WTC11 (cell line): ENCODE measurements around the gene UMAD1. TPM values are rescaled to one million over a fixed set of nuclear protein-coding genes. Genes with fewer than 3 reads are reported as not detected.

ENCODE experiments used
- CBFB ChIP-seq: sonication (generic); formaldehyde crosslinking; IDR thresholded peaks from 2 replicates; pipeline ENCODE4 v1.8.1; 2022; ENCODE audit warnings: mild to moderate bottlenecking, low read depth, missing genetic modification reagents
- CREB1 ChIP-seq: sonication (generic); formaldehyde crosslinking; IDR thresholded peaks from 2 replicates; pipeline ENCODE4 v1.8.0; 2023; ENCODE audit warnings: mild to moderate bottlenecking, missing genetic modification reagents
- CREM ChIP-seq: sonication (generic); formaldehyde crosslinking; IDR thresholded peaks from 2 replicates; pipeline ENCODE4 v1.8.1; 2022; ENCODE audit warnings: mild to moderate bottlenecking, missing genetic modification reagents, moderate library complexity
- ELF4 ChIP-seq: sonication (generic); formaldehyde crosslinking; IDR thresholded peaks from 2 replicates; pipeline ENCODE4 v1.8.1; 2022; ENCODE audit warnings: low read depth, mild to moderate bottlenecking, moderate library complexity, missing genetic modification reagents
- EMX1 ChIP-seq: fragments of 250-450 bp; sonication (Bioruptor Pico); IDR thresholded peaks from 2 replicates; pipeline ENCODE4 v1.8.0; 2021; ENCODE audit warnings: mild to moderate bottlenecking
- ETV6 ChIP-seq: sonication (generic); formaldehyde crosslinking; IDR thresholded peaks from 2 replicates; pipeline ENCODE4 v1.8.1; 2022; ENCODE audit warnings: mild to moderate bottlenecking, missing genetic modification reagents
- FOXJ3 ChIP-seq: sonication (generic); formaldehyde crosslinking; IDR thresholded peaks from 2 replicates; pipeline ENCODE4 v1.9.0; 2021; ENCODE audit warnings: missing genetic modification reagents, mild to moderate bottlenecking, borderline replicate concordance
- FOXK1 ChIP-seq: sonication (generic); formaldehyde crosslinking; IDR thresholded peaks from 2 replicates; pipeline ENCODE4 v1.8.0; 2022; ENCODE audit warnings: mild to moderate bottlenecking, moderate library complexity, missing genetic modification reagents
- FOXP1 ChIP-seq: sonication (generic); formaldehyde crosslinking; IDR thresholded peaks from 2 replicates; pipeline ENCODE4 v1.8.0; 2022; ENCODE audit warnings: missing genetic modification reagents, mild to moderate bottlenecking, moderate library complexity, borderline replicate concordance
- GABPB1 ChIP-seq: sonication (generic); formaldehyde crosslinking; IDR thresholded peaks from 2 replicates; pipeline ENCODE4 v1.8.1; 2023; ENCODE audit warnings: mild to moderate bottlenecking, missing genetic modification reagents
- GTF2I ChIP-seq: fragments of 250-450 bp; sonication (Bioruptor Pico); conservative IDR thresholded peaks from 2 replicates; pipeline ENCODE4 v1.4.0; 2021; ENCODE audit warnings: mild to moderate bottlenecking
- JUN ChIP-seq: sonication (generic); formaldehyde crosslinking; IDR thresholded peaks from 2 replicates; pipeline ENCODE4 v1.8.0; 2023; ENCODE audit warnings: mild to moderate bottlenecking, missing genetic modification reagents
- NFE2L1 ChIP-seq: sonication (generic); formaldehyde crosslinking; IDR thresholded peaks from 2 replicates; pipeline ENCODE4 v1.8.1; 2023; ENCODE audit warnings: missing genetic modification reagents
- NFYB ChIP-seq: sonication (generic); formaldehyde crosslinking; conservative IDR thresholded peaks from 2 replicates; pipeline ENCODE4 v1.8.0; 2022; ENCODE audit warnings: low read depth, missing genetic modification reagents
- NR2C2 ChIP-seq: sonication (generic); formaldehyde crosslinking; IDR thresholded peaks from 2 replicates; pipeline ENCODE4 v1.8.0; 2022; ENCODE audit warnings: mild to moderate bottlenecking, missing genetic modification reagents
- PRRX2 ChIP-seq: fragments of 250-450 bp; sonication (Bioruptor Pico); IDR thresholded peaks from 2 replicates; pipeline ENCODE4 v1.8.0; 2021; ENCODE audit warnings: mild to moderate bottlenecking
- SP1 ChIP-seq: sonication (generic); formaldehyde crosslinking; conservative IDR thresholded peaks from 2 replicates; pipeline ENCODE4 v1.8.1; 2022; ENCODE audit warnings: missing genetic modification reagents
- TEAD1 ChIP-seq: sonication (generic); formaldehyde crosslinking; IDR thresholded peaks from 2 replicates; pipeline ENCODE4 v1.8.0; 2022; ENCODE audit warnings: mild to moderate bottlenecking, missing genetic modification reagents
- ZNF121 ChIP-seq: sonication (generic); formaldehyde crosslinking; IDR thresholded peaks from 2 replicates; pipeline ENCODE4 v1.8.0; 2023; ENCODE audit warnings: missing genetic modification reagents
- ZNF138 ChIP-seq: sonication (generic); formaldehyde crosslinking; conservative IDR thresholded peaks from 2 replicates; pipeline ENCODE4 v1.8.1; 2022; ENCODE audit warnings: mild to moderate bottlenecking, moderate library complexity, missing genetic modification reagents
- ZNF232 ChIP-seq: sonication (generic); formaldehyde crosslinking; IDR thresholded peaks from 2 replicates; pipeline ENCODE4 v1.8.0; 2022; ENCODE audit warnings: mild to moderate bottlenecking, missing genetic modification reagents
- ZNF423 ChIP-seq: fragments of 250-450 bp; sonication (Bioruptor Pico); IDR thresholded peaks from 2 replicates; pipeline ENCODE4 v2.1.2; 2022; ENCODE audit warnings: mild to moderate bottlenecking, moderate library complexity
- total RNA-seq: library from RNA; stranded (reverse); gene quantifications from 3 replicates; pipeline ENCODE4 v1.2.3, GENCODE V29; 2021
- TF ChIP-seq, protein P1 (sequence below): sonication (generic); formaldehyde crosslinking; IDR thresholded peaks from 2 replicates; pipeline ENCODE4 v1.8.0; 2022; ENCODE audit warnings: mild to moderate bottlenecking, missing genetic modification reagents
- TF ChIP-seq, protein P2 (sequence below): sonication (generic); formaldehyde crosslinking; IDR thresholded peaks from 2 replicates; pipeline ENCODE4 v1.8.1; 2022; ENCODE audit warnings: mild to moderate bottlenecking, moderate library complexity, missing genetic modification reagents
- TF ChIP-seq, protein P3 (sequence below): sonication (generic); formaldehyde crosslinking; IDR thresholded peaks from 2 replicates; pipeline ENCODE4 v1.8.1; 2022; ENCODE audit warnings: low read depth, mild to moderate bottlenecking, moderate library complexity, missing genetic modification reagents, borderline replicate concordance
- TF ChIP-seq, protein P4 (sequence below): sonication (generic); formaldehyde crosslinking; IDR thresholded peaks from 2 replicates; pipeline ENCODE4 v1.8.0; 2023; ENCODE audit warnings: missing genetic modification reagents
- TF ChIP-seq, protein P5 (sequence below): sonication (generic); formaldehyde crosslinking; IDR thresholded peaks from 2 replicates; pipeline ENCODE4 v1.8.1; 2022; ENCODE audit warnings: mild to moderate bottlenecking, missing genetic modification reagents, moderate library complexity, borderline replicate concordance
- TF ChIP-seq, protein P6 (sequence below): sonication (generic); formaldehyde crosslinking; IDR thresholded peaks from 2 replicates; pipeline ENCODE4 v1.8.1; 2023; ENCODE audit warnings: mild to moderate bottlenecking, moderate library complexity, missing genetic modification reagents
- TF ChIP-seq, protein P7 (sequence below): sonication (generic); formaldehyde crosslinking; IDR thresholded peaks from 2 replicates; pipeline ENCODE4 v1.8.1; 2023; ENCODE audit warnings: mild to moderate bottlenecking, missing genetic modification reagents, moderate library complexity

Gene UMAD1
- total RNA-seq, 1 experiment from 2014 or later: 13.0 TPM

DNA sequence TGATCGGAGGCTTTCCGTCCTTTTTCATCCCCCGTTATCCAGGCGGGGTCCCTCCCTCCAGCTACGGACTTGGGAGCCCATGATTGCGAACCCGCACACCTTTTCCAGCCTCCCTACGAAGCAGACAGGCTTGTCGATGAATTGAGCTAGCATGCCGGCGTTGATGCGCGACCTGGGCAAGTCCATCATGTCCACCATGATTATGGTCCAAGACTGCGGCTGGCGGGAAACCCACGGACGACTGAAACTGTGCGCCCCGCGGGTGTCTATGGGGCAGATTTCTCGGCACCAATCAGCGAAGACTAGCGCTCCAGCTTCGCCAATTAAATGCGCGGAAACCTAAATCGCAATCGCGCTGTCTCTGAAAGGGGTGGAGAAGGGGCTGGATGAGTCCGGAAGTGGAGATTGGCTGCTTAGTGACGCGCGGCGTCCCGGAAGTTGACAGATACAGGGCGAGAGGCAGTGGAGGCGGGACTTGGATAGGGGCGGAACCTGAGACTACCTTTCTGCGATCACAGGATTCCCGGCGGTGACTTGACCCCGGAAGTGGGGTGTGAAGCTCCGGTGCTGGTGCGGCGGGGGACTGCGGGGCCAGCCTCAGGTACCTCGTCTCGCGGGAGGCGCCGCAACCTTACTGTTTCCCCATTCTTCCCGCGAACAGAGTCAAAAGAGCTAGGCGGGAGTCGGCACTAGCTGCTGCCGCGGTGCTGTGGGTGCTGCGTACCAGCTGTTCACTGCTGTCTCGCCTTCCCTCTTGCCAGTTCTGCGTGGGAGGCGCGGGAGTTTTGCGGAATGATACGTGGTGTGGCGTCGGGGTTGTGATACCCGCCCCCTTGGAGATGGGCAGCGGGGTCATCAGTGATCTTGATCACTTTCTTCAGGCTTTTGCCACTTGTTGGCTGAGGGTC lies at the start of gene UMAD1 (continued):
- TF ChIP-seq, protein P1, sequence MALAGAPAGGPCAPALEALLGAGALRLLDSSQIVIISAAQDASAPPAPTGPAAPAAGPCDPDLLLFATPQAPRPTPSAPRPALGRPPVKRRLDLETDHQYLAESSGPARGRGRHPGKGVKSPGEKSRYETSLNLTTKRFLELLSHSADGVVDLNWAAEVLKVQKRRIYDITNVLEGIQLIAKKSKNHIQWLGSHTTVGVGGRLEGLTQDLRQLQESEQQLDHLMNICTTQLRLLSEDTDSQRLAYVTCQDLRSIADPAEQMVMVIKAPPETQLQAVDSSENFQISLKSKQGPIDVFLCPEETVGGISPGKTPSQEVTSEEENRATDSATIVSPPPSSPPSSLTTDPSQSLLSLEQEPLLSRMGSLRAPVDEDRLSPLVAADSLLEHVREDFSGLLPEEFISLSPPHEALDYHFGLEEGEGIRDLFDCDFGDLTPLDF (CRISPR knock-in tag): no peak
- TF ChIP-seq, protein P2, sequence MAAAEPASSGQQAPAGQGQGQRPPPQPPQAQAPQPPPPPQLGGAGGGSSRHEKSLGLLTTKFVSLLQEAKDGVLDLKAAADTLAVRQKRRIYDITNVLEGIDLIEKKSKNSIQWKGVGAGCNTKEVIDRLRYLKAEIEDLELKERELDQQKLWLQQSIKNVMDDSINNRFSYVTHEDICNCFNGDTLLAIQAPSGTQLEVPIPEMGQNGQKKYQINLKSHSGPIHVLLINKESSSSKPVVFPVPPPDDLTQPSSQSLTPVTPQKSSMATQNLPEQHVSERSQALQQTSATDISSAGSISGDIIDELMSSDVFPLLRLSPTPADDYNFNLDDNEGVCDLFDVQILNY (CRISPR knock-in tag): peak; percentile 97
- peak; percentile 24; the same call in 1 of the 2 replicates for TF ChIP-seq GABPB1 (CRISPR knock-in tag)
- TF ChIP-seq ETV6 (CRISPR knock-in tag): peak; percentile 45
- TF ChIP-seq ZNF423 (CRISPR knock-in tag): no peak
- no peak for TF ChIP-seq EMX1 (CRISPR knock-in tag)
- peak; percentile 65 for TF ChIP-seq NFYB
- TF ChIP-seq, protein P3, sequence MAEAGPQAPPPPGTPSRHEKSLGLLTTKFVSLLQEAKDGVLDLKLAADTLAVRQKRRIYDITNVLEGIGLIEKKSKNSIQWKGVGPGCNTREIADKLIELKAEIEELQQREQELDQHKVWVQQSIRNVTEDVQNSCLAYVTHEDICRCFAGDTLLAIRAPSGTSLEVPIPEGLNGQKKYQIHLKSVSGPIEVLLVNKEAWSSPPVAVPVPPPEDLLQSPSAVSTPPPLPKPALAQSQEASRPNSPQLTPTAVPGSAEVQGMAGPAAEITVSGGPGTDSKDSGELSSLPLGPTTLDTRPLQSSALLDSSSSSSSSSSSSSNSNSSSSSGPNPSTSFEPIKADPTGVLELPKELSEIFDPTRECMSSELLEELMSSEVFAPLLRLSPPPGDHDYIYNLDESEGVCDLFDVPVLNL: peak; percentile 91
- no peak for TF ChIP-seq NFE2L1 (CRISPR knock-in tag)
- TF ChIP-seq, protein P4, sequence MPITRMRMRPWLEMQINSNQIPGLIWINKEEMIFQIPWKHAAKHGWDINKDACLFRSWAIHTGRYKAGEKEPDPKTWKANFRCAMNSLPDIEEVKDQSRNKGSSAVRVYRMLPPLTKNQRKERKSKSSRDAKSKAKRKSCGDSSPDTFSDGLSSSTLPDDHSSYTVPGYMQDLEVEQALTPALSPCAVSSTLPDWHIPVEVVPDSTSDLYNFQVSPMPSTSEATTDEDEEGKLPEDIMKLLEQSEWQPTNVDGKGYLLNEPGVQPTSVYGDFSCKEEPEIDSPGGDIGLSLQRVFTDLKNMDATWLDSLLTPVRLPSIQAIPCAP (CRISPR knock-in tag): no peak
- no peak for TF ChIP-seq GTF2I (CRISPR knock-in tag)
- peak; percentile 53; the same call in 1 of the 2 replicates for TF ChIP-seq ZNF232
- no peak for TF ChIP-seq FOXJ3 (CRISPR knock-in tag)
- TF ChIP-seq, protein P5, sequence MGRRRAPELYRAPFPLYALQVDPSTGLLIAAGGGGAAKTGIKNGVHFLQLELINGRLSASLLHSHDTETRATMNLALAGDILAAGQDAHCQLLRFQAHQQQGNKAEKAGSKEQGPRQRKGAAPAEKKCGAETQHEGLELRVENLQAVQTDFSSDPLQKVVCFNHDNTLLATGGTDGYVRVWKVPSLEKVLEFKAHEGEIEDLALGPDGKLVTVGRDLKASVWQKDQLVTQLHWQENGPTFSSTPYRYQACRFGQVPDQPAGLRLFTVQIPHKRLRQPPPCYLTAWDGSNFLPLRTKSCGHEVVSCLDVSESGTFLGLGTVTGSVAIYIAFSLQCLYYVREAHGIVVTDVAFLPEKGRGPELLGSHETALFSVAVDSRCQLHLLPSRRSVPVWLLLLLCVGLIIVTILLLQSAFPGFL (CRISPR knock-in tag): no peak
- TF ChIP-seq NR2C2 (CRISPR knock-in tag): 0 out of 2 replicates have a peak, but pooled peaks have one; percentile 42
- TF ChIP-seq ELF4 (CRISPR knock-in tag): no peak
- TF ChIP-seq SP1 (CRISPR knock-in tag): peak; percentile 87
- TF ChIP-seq PRRX2 (CRISPR knock-in tag): no peak
- TF ChIP-seq CREB1 (CRISPR knock-in tag): no peak
- TF ChIP-seq TEAD1 (CRISPR knock-in tag): peak; percentile 26; the same call in 1 of the 2 replicates
- TF ChIP-seq ZNF138 (CRISPR knock-in tag): no peak
- TF ChIP-seq CBFB (CRISPR knock-in tag): peak; percentile 69; the same call in 1 of the 2 replicates
- TF ChIP-seq JUN (CRISPR knock-in tag): peak; percentile 20; the same call in 1 of the 2 replicates
- peak; percentile 62; the same call in 1 of the 2 replicates for TF ChIP-seq FOXP1 (CRISPR knock-in tag)
- peak; percentile 75 for TF ChIP-seq CREM
- peak; percentile 97 for TF ChIP-seq FOXK1 (CRISPR knock-in tag)
- TF ChIP-seq, protein P6, sequence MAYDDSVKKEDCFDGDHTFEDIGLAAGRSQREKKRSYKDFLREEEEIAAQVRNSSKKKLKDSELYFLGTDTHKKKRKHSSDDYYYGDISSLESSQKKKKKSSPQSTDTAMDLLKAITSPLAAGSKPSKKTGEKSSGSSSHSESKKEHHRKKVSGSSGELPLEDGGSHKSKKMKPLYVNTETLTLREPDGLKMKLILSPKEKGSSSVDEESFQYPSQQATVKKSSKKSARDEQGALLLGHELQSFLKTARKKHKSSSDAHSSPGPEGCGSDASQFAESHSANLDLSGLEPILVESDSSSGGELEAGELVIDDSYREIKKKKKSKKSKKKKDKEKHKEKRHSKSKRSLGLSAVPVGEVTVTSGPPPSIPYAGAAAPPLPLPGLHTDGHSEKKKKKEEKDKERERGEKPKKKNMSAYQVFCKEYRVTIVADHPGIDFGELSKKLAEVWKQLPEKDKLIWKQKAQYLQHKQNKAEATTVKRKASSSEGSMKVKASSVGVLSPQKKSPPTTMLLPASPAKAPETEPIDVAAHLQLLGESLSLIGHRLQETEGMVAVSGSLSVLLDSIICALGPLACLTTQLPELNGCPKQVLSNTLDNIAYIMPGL (CRISPR knock-in tag): no peak; the same call in 1 of the 2 replicates
- TF ChIP-seq, protein P7, sequence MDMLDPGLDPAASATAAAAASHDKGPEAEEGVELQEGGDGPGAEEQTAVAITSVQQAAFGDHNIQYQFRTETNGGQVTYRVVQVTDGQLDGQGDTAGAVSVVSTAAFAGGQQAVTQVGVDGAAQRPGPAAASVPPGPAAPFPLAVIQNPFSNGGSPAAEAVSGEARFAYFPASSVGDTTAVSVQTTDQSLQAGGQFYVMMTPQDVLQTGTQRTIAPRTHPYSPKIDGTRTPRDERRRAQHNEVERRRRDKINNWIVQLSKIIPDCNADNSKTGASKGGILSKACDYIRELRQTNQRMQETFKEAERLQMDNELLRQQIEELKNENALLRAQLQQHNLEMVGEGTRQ (CRISPR knock-in tag): peak; percentile 24; the same call in 1 of the 2 replicates
- no peak for TF ChIP-seq ZNF121 (CRISPR knock-in tag)
